NB4 (cell line): Measurements from ENCODE around the gene BACH2.

Source experiments
- DNase-seq: peaks from one replicate; pipeline ENCODE4 v3.0.0; 2010; ENCODE audit warnings: low read depth
- H3K4me3 ChIP-seq: one replicate; pipeline ENCODE4 v1.5.1; 2011; ENCODE audit warnings: mild to moderate bottlenecking, low read depth, low read length, moderate library complexity
- MYC ChIP-seq: IDR thresholded peaks from 2 replicates; pipeline ENCODE4 v1.6.1; 2011; ENCODE audit warnings: low read depth, low read length
- POLR2A ChIP-seq: IDR thresholded peaks from 2 replicates; pipeline ENCODE4 v1.6.1; 2011; ENCODE audit warnings: mild to moderate bottlenecking; ENCODE audit not compliant: insufficient read length; ENCODE audit errors: extremely low read depth
- TF ChIP-seq, protein P1 (sequence below): IDR thresholded peaks from 2 replicates; pipeline ENCODE4 v1.6.1; 2011; ENCODE audit warnings: low read depth, low read length
- TF ChIP-seq, protein P2 (sequence below): IDR thresholded peaks from one replicate; pipeline ENCODE4 v1.5.1; 2012; ENCODE audit warnings: low read depth, low read length

The BACH2 gene

DNA sequence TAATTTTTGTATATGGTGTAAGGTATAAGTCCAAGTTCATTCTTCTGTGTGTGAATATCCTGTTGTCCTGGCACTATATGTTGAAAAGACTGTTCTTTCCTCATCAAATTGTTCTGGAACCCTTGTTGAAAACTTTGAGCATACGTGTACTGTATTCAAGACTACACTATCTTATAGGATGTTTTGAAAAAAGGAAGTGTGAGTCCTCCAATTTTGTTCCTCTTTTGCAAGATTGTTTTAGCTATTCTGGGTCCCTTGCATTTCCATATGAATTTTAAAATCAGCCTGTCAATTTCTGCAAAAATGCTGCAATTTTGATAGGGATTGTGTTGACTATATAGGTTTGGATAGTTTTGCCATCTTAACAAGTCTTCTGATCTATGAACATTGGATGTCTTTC lies 195.2 kb downstream of the BACH2 start:
- H3K4me3 ChIP-seq: no peak overlapping the region
- TF ChIP-seq POLR2A: no peak
- TF ChIP-seq, protein P1, sequence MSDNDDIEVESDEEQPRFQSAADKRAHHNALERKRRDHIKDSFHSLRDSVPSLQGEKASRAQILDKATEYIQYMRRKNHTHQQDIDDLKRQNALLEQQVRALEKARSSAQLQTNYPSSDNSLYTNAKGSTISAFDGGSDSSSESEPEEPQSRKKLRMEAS: no peak
- DNase-seq: peak; percentile 59

DNA sequence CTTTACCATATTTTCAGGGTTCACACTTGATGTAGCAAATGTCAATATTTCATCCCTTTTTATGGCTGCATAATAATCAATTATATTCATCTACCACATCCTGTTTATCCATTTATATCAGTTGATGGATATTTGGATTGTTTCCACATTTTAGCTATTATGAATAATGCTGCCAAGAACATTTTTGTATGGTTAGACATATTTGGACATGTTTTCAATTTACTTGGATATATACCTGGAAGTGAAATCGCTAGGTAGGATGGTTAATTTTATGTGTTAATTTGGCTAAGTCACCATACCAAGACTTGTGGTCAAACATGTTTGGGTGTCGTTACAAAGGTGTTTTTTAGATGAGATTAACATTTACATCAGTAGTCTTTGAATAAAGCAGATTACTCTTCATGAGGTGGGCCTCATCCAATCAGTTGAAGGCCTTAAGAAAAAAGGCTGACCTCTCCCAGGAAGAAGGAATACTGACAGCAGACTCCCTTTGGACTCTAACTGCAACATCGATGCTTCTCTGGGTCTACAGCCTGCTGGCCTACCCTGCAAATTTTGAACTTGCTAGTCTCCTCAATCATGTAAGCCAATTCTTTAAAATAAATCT lies 196.5 kb downstream of the BACH2 start:
- TF ChIP-seq MYC (no peak), POLR2A (no peak)
- TF ChIP-seq, protein P1: no peak
- TF ChIP-seq, protein P2, sequence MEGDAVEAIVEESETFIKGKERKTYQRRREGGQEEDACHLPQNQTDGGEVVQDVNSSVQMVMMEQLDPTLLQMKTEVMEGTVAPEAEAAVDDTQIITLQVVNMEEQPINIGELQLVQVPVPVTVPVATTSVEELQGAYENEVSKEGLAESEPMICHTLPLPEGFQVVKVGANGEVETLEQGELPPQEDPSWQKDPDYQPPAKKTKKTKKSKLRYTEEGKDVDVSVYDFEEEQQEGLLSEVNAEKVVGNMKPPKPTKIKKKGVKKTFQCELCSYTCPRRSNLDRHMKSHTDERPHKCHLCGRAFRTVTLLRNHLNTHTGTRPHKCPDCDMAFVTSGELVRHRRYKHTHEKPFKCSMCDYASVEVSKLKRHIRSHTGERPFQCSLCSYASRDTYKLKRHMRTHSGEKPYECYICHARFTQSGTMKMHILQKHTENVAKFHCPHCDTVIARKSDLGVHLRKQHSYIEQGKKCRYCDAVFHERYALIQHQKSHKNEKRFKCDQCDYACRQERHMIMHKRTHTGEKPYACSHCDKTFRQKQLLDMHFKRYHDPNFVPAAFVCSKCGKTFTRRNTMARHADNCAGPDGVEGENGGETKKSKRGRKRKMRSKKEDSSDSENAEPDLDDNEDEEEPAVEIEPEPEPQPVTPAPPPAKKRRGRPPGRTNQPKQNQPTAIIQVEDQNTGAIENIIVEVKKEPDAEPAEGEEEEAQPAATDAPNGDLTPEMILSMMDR: no peak
- no peak overlapping the region for H3K4me3 ChIP-seq
- no peak for DNase-seq

DNA sequence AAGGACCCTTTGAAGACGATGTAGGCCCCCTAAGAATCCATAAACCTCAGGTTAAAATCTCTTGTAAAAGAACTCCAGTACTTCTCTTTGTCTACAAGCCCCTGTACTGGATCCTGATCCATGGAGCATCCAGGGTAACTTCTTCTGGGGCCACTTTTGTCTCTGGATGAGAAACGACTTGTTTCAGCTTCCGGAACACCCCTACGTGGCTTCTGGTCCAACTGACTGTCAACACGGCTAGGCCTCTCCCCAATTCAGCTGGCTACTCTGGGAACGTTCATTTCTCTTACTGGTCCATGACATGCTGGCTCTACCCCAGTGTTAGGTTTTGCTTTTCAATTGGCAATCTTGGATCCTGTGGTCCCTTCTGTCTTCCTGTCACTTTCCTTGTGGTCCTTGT lies 198.0 kb downstream of the BACH2 start:
- TF ChIP-seq, protein P2: no peak
- TF ChIP-seq, protein P1: no peak
- no peak for TF ChIP-seq POLR2A
- no peak for TF ChIP-seq MYC
- no peak for DNase-seq
- H3K4me3 ChIP-seq: no peak overlapping the region

DNA sequence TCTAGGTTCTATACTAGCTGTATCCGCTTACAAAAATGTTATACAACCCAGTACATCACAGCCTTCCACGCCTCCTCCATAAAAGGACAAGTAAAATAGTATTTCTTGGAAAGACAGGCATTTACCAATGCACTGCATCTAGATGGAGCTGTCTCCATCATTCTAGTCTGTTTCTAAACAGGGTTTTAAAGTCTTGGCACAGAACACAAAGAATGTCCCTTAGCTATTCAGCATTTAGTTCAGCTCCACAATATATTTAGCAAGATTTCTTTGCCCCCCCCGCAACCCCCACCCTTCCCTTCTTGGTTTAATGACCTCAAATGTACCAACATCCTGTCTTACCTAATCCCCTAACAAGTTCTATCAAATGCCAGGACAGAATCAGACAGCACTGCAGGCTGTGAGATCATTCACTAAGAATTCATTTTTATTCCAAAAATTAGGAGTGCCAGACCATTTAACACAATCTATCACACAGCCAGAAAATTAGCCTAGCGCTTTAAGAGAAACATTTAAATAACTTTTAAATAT lies 198.6 kb downstream of the BACH2 start:
- no peak overlapping the region for H3K4me3 ChIP-seq
- no peak for TF ChIP-seq POLR2A
- TF ChIP-seq, protein P2: no peak
- no peak for TF ChIP-seq MYC
- DNase-seq: peak; percentile 84

DNA sequence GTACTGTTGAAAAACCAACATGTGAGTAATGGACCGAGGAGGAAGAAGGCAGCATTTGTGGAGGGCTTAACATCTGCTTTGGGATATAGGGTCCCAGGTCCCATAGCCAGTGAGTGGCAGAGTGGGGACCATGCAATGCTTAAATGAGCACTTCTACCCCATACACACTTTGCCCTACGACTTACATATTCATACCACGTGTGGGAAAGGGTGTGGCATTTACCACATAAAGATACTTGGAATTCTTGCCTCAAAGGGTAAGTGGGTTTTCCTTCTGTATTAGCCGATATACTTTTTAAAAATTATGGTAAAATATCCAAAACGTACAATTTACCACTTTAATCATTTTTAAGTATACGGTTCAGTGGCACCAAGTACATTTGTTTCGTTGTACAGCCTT lies 199.3 kb downstream of the BACH2 start:
- TF ChIP-seq, protein P2: no peak
- TF ChIP-seq, protein P1: no peak
- TF ChIP-seq MYC: no peak
- TF ChIP-seq POLR2A: no peak
- no peak for DNase-seq
- H3K4me3 ChIP-seq: no peak overlapping the region

DNA sequence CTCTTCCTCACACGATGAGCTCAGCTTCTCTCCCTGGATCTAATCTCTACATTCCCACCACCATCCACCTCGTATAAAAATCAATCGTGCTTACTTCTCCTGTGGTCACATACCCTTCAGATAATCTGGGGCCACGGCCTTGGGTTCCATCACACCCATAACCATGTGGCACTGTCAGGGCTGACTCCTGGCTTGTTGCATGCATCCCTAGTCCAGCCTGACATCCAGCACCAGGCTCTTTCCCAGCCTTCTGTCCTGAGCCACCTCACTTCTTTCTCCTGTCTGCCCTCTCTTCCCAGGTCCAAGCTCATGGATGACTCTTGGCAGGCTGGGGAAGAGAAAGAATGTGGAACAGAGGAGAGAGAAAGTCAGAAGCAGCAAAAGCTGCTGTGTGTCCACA lies 199.8 kb downstream of the BACH2 start:
- no peak for DNase-seq
- no peak overlapping the region for H3K4me3 ChIP-seq
- TF ChIP-seq MYC: no peak
- TF ChIP-seq, protein P2: no peak
- TF ChIP-seq POLR2A: no peak
- TF ChIP-seq, protein P1: no peak
